ENCODE results near the gene SUGCT. TPM values are rescaled to one million over a fixed set of nuclear protein-coding genes. Genes with fewer than 3 reads are reported as not detected.
"Not testable (repeated sequence)": the region's sequence is repeated elsewhere in the genome, so short reads cannot be mapped to it uniquely, and the experiment has no call there.

Gene SUGCT
- total and polyA plus RNA-seq, 9 of the 15 experiments (the other 6 are each of a cell fraction or from before 2014, with no cell fraction given): 0.58 to 2.5 (median 1.4) TPM

GRCh38 chr7:40137563-40137962 lies 2.8 kb downstream of the SUGCT start (continued):
- TF ChIP-seq GMEB1 (CRISPR knock-in tag; IDR thresholded peaks at IDR 0.05) (no peak), ZNF324 (CRISPR knock-in tag; IDR thresholded peaks at IDR 0.05) (no peak), ZNF551 (CRISPR knock-in tag; IDR thresholded peaks at IDR 0.05) (no peak)

DNA sequence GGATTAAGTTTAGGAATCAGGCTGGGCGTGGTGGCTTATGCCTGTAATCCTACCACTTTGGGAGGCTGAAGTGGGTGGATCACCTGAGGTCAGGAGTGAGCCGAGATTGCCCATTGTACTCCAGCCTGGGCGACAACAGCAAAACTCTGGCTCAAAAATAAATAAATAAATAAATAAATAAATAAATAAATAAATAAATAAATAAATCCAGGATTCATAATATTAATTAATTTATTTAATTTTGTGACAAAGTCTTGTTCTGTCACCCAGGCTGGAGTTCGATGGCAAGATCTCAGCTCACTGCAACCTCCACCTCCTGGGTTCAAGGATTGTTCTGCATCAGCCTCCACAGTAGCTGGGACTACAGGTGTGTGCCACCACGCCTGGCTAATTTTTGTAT lies 4.2 kb downstream of the SUGCT start:
- Histone ChIP-seq H3K4me3 (no peak overlapping the region), H3K36me3 (ENCODE audit: control insufficient read depth, insufficient read depth, low read length) (no peaks in the 10 kb centered on the region), H3K9me1 (ENCODE audit: control insufficient read depth, insufficient read depth, low read length) (no peaks in the 10 kb centered on the region), H3K4me1 (replicated peaks in 1 of 2; ENCODE audit: control insufficient read depth in 2 of 2, insufficient read depth in 2 of 2, low read length in 2 of 2) (peaks cover 0 to 6% of the 10 kb centered on the region in 2 experiments; a peak in 2 of 5 replicates), H3K9me3 (replicated peaks; ENCODE audit: control insufficient read depth, insufficient read depth, low read depth, low read length) (no peaks in the 10 kb centered on the region), H3K79me2 (ENCODE audit: control insufficient read depth, insufficient read depth, low read length) (peaks cover 7% of the 10 kb centered on the region), H3K27me3 (ENCODE audit: control insufficient read depth in 2 of 2, insufficient read depth in 2 of 2, low read length in 2 of 2) (no peaks in the 10 kb centered on the region; a peak in 2 of 5 replicates), H3K9ac (ENCODE audit: insufficient read depth in 1 of 2, low read depth in 2 of 2, low read length in 2 of 2) (no peak overlapping the region), H4K20me1 (replicated peaks; ENCODE audit: control insufficient read depth, insufficient read depth, low read length) (no peaks in the 10 kb centered on the region), H3K27ac (ENCODE audit: extremely low read depth, low read depth, low read length) (no peak overlapping the region), H2AFZ (ENCODE audit: low read depth, low read length) (no peak overlapping the region), H3K4me2 (ENCODE audit: insufficient read depth, low read length) (no peak overlapping the region)
- TF ChIP-seq NONO (IDR thresholded peaks at IDR 0.05; ENCODE audit: low read depth in 2 of 2, low read length in 1 of 2): no peak
- TF ChIP-seq KLF10 (CRISPR knock-in tag; IDR thresholded peaks at IDR 0.05): no peak
- TF ChIP-seq, protein P1, sequence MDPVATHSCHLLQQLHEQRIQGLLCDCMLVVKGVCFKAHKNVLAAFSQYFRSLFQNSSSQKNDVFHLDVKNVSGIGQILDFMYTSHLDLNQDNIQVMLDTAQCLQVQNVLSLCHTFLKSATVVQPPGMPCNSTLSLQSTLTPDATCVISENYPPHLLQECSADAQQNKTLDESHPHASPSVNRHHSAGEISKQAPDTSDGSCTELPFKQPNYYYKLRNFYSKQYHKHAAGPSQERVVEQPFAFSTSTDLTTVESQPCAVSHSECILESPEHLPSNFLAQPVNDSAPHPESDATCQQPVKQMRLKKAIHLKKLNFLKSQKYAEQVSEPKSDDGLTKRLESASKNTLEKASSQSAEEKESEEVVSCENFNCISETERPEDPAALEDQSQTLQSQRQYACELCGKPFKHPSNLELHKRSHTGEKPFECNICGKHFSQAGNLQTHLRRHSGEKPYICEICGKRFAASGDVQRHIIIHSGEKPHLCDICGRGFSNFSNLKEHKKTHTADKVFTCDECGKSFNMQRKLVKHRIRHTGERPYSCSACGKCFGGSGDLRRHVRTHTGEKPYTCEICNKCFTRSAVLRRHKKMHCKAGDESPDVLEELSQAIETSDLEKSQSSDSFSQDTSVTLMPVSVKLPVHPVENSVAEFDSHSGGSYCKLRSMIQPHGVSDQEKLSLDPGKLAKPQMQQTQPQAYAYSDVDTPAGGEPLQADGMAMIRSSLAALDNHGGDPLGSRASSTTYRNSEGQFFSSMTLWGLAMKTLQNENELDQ (CRISPR knock-in tag; IDR thresholded peaks at IDR 0.05; ENCODE audit: borderline replicate concordance): no peak
- TF ChIP-seq YY1 (IDR thresholded peaks at IDR 0.05; ENCODE audit: borderline replicate concordance in 1 of 3, control insufficient read depth in 1 of 3, extremely low read depth in 1 of 3, insufficient read depth in 3 of 3, insufficient read length in 1 of 3, insufficient replicate concordance in 2 of 3, low read depth in 1 of 3, low read length in 2 of 3): no peak
- TF ChIP-seq, protein P2, sequence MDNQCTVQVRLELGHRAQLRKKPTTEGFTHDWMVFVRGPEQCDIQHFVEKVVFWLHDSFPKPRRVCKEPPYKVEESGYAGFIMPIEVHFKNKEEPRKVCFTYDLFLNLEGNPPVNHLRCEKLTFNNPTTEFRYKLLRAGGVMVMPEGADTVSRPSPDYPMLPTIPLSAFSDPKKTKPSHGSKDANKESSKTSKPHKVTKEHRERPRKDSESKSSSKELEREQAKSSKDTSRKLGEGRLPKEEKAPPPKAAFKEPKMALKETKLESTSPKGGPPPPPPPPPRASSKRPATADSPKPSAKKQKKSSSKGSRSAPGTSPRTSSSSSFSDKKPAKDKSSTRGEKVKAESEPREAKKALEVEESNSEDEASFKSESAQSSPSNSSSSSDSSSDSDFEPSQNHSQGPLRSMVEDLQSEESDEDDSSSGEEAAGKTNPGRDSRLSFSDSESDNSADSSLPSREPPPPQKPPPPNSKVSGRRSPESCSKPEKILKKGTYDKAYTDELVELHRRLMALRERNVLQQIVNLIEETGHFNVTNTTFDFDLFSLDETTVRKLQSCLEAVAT (IDR thresholded peaks at IDR 0.05): no peak
- ChIA-PET CTCF (ENCODE audit: low intra/inter-chr PET ratio) (no interaction called here), POLR2A (no interaction called here)
- no peak for DNase-seq (ENCODE audit: extremely low read depth in 1 of 4, low spot score in 3 of 4)
- no TSS peak for BruUV-seq (replicated peaks)
- in situ Hi-C loops (cut with MboI) (no loop called here), intact Hi-C loops (cut with micrococcal nuclease) (no loop called here)
- no peak for FAIRE-seq
- WGBS (ENCODE audit: insufficient coverage, low coverage, missing lambda C conversion rate): 5% methylated on average over 5 of the region's 5 CpGs
- no peak for ATAC-seq

- WGBS (ENCODE audit: insufficient coverage, low coverage, missing lambda C conversion rate): 36% methylated on average over 10 of the region's 13 CpGs
- H3K9ac ChIP-seq (ENCODE audit: insufficient read depth in 1 of 2, low read depth in 2 of 2, low read length in 2 of 2); H3K9me3 ChIP-seq (replicated peaks; ENCODE audit: control insufficient read depth, insufficient read depth, low read depth, low read length); H3K4me2 ChIP-seq (ENCODE audit: insufficient read depth, low read length); DNase-seq (ENCODE audit: extremely low read depth in 1 of 4, low spot score in 3 of 4); FAIRE-seq; H3K9me1 ChIP-seq (ENCODE audit: control insufficient read depth, insufficient read depth, low read length); H2AFZ ChIP-seq (ENCODE audit: low read depth, low read length); H3K27me3 ChIP-seq (ENCODE audit: control insufficient read depth in 2 of 2, insufficient read depth in 2 of 2, low read length in 2 of 2); H3K4me3 ChIP-seq; BruUV-seq (replicated peaks); H3K36me3 ChIP-seq (ENCODE audit: control insufficient read depth, insufficient read depth, low read length); ATAC-seq; CTCF ChIA-PET (ENCODE audit: low intra/inter-chr PET ratio); H3K4me1 ChIP-seq (replicated peaks in 1 of 2; ENCODE audit: control insufficient read depth in 2 of 2, insufficient read depth in 2 of 2, low read length in 2 of 2); intact Hi-C loops (cut with micrococcal nuclease); in situ Hi-C loops (cut with MboI); H3K79me2 ChIP-seq (ENCODE audit: control insufficient read depth, insufficient read depth, low read length); H3K27ac ChIP-seq (ENCODE audit: extremely low read depth, low read depth, low read length); H4K20me1 ChIP-seq (replicated peaks; ENCODE audit: control insufficient read depth, insufficient read depth, low read length): not testable (repeated sequence)
- POLR2A ChIA-PET: interaction anchor here (1.7 kb wide), 1 partner anchor 9 kb away, joined by 5 read pairs; no protein-coding TSS in a partner anchor
These were observed 5.1 kb downstream of the SUGCT start for GRCh38 chr7:40139891-40140290.

All from K562 (cell line).